ENCODE measurements around the gene ARGLU1.

Gene ARGLU1

GRCh38 chr13:106526738-106527444 lies 41.0 kb downstream of the ARGLU1 start:
- no peak for DNase-seq (ENCODE audit: low read depth)
- H3K4me3 ChIP-seq (replicated peaks; ENCODE audit: low read depth, low read length) = no peak overlapping the region
- TF ChIP-seq, protein P1, sequence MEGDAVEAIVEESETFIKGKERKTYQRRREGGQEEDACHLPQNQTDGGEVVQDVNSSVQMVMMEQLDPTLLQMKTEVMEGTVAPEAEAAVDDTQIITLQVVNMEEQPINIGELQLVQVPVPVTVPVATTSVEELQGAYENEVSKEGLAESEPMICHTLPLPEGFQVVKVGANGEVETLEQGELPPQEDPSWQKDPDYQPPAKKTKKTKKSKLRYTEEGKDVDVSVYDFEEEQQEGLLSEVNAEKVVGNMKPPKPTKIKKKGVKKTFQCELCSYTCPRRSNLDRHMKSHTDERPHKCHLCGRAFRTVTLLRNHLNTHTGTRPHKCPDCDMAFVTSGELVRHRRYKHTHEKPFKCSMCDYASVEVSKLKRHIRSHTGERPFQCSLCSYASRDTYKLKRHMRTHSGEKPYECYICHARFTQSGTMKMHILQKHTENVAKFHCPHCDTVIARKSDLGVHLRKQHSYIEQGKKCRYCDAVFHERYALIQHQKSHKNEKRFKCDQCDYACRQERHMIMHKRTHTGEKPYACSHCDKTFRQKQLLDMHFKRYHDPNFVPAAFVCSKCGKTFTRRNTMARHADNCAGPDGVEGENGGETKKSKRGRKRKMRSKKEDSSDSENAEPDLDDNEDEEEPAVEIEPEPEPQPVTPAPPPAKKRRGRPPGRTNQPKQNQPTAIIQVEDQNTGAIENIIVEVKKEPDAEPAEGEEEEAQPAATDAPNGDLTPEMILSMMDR (IDR thresholded peaks at IDR 0.05; ENCODE audit: low read length, missing control alignments) = no peak

DNA sequence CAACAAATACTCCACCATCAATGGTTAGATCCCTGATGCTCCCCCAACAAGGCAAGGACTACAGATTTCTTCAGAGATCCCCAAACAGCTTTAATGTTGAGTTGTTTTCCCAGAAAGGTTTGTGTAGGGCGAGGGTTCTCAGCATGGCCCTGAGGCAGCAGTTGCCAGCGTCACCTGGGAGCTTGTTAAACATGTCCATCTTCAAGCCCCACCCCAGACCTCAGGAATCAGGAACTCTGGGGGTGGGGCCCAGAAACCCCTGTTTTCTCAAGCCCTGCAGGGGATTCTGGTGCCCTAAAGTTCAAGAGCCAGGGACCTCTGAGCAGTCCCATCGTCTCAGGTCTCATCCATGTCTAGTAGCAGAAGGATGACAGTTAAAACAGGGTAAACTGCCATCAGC lies 42.1 kb downstream of the ARGLU1 start:
- no peak overlapping the region for H3K4me3 ChIP-seq (replicated peaks; ENCODE audit: low read depth, low read length)
- TF ChIP-seq, protein P1 (IDR thresholded peaks at IDR 0.05; ENCODE audit: low read length, missing control alignments) = no peak
- no peak for DNase-seq (ENCODE audit: low read depth)

DNA sequence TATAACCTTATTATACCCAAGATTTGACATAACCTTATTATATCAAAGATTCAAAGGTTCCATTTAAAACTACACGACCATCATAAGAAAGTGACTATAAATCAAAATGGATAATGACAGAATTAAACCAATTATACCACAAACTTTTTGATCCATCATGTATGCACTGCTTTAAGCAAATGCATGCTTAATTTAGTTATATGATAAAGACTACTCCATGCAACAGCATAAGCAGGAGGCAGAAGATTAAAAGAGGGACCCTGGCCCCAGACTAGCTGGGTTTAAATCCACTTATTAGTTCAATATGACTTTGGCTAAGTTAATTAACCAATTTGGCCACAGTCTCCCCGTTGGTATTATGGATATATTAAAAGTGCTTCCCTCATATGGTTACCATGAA lies 43.8 kb downstream of the ARGLU1 start:
- no peak for DNase-seq (ENCODE audit: low read depth)
- TF ChIP-seq, protein P1 (IDR thresholded peaks at IDR 0.05; ENCODE audit: low read length, missing control alignments) = no peak
- H3K4me3 ChIP-seq (replicated peaks; ENCODE audit: low read depth, low read length) = no peak overlapping the region

GRCh38 chr13:106523576-106523975 lies 44.4 kb downstream of the ARGLU1 start:
- no peak for DNase-seq (ENCODE audit: low read depth)
- TF ChIP-seq, protein P1 (IDR thresholded peaks at IDR 0.05; ENCODE audit: low read length, missing control alignments) = no peak
- no peak overlapping the region for H3K4me3 ChIP-seq (replicated peaks; ENCODE audit: low read depth, low read length)

- DNase-seq (ENCODE audit: low read depth) = no peak
- no peak overlapping the region for H3K4me3 ChIP-seq (replicated peaks; ENCODE audit: low read depth, low read length)
- TF ChIP-seq, protein P1 (IDR thresholded peaks at IDR 0.05; ENCODE audit: low read length, missing control alignments) = no peak
Observed at GRCh38 chr13:106522898-106523525, 44.9 kb downstream of the ARGLU1 start.

DNA sequence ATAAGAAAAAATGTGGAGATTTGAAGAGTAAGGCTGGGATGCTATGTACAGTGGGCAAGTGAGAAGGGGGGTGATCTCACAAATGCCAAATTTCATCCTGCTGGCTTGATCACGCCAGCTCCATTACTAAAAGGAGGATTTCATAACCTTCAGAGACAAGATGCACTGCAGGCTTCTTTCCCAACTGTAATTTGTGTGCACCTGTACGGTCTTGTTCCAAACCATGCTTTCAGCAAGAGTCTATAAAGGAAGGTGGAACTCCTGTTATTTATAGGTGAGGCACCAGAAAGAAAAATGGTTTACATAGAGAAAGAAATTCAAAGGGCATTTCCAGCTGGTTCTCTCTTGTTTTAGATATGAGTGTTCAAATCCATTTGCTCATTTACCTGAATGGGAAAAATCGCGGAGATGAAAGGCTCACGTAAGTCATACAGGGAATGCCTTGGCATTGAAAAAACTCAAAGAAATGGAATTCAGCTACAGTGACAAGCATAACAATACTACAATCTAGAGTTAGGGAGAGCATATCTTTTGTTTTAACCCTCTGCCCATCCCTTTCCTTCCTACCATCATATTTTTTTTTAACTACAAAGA lies 45.7 kb downstream of the ARGLU1 start:
- no peak overlapping the region for H3K4me3 ChIP-seq (replicated peaks; ENCODE audit: low read depth, low read length)
- no peak for DNase-seq (ENCODE audit: low read depth)
- TF ChIP-seq, protein P1 (IDR thresholded peaks at IDR 0.05; ENCODE audit: low read length, missing control alignments) = no peak
